IMR-90 (cell line): Measurements from ENCODE around the gene MIEF1. TPM values are rescaled to one million over a fixed set of nuclear protein-coding genes. Genes with fewer than 3 reads are reported as not detected.
A peak's percentile ranks its signal among the peaks of the same experiment; 100 is the strongest.

Experiments
- ATAC-seq: fragments of 200-7000 bp; cut with Tn5 transposase; 2 replicates; pipeline ENCODE4 v1.9.1; 2020; ENCODE audit warnings: low read depth, mild to moderate bottlenecking, moderate library complexity
- BruUV-seq: library from RNA; stranded (reverse); fragments of 400-500 nt; replicated peaks from 2 replicates; lab custom pipeline; 2021; lab: Mats Ljungman, UMichigan
- CTCF ChIA-PET: fragments of 300-600 bp; formaldehyde crosslinking; extraction: SDS; loops from one replicate; lab custom pipeline; 2021; ENCODE audit warnings: antibody characterized with exemption; lab: Yijun Ruan, JAX
- POLR2A ChIA-PET: fragments of 300-600 bp; sonication (Branson Sonifier 250); formaldehyde crosslinking; loops from one replicate; lab custom pipeline; 2022; ENCODE audit warnings: antibody characterized with exemption; ENCODE audit not compliant: unreplicated experiment; lab: Charles Lee
- DNase-seq: peaks from one replicate; pipeline ENCODE4 v3.0.0; 2013
- H2AFZ ChIP-seq: replicated peaks from 2 replicates; pipeline ENCODE3; 2013; ENCODE audit warnings: low read length, mild to moderate bottlenecking; ENCODE audit not compliant: poor library complexity
- H2AK5ac ChIP-seq: 2 replicates; pipeline ENCODE4 v1.6.1; 2013; ENCODE audit warnings: low read depth, low read length, inconsistent platforms
- H2AK9ac ChIP-seq: replicated peaks from 2 replicates; pipeline ENCODE3; 2013; ENCODE audit warnings: mild to moderate bottlenecking, low read depth, low read length, moderate library complexity; ENCODE audit not compliant: poor library complexity
- H2BK120ac ChIP-seq: 2 replicates; pipeline ENCODE4 v1.6.1; 2013; ENCODE audit warnings: low read depth, low read length, inconsistent platforms
- H2BK15ac ChIP-seq: 3 replicates; pipeline ENCODE4 v1.6.1; 2013; ENCODE audit warnings: low read depth, low read length, inconsistent platforms
- H2BK20ac ChIP-seq: 2 replicates; pipeline ENCODE4 v1.6.1; 2013; ENCODE audit warnings: low read depth, mild to moderate bottlenecking, inconsistent platforms, low read length, moderate library complexity
- H2BK5ac ChIP-seq: 2 replicates; pipeline ENCODE4 v1.6.1; 2013; ENCODE audit warnings: mild to moderate bottlenecking, low read depth, low read length, inconsistent platforms; ENCODE audit not compliant: poor library complexity, severe bottlenecking
- H3K14ac ChIP-seq: replicated peaks from 2 replicates; pipeline ENCODE4 v1.6.1; 2013; ENCODE audit warnings: low read depth, low read length, inconsistent platforms
- H3K18ac ChIP-seq: 2 replicates; pipeline ENCODE4 v1.6.1; 2013; ENCODE audit warnings: low read depth, low read length, control low read depth
- H3K23ac ChIP-seq: 2 replicates; pipeline ENCODE4 v1.6.1; 2013; ENCODE audit warnings: low read depth, low read length, inconsistent platforms
- H3K27ac ChIP-seq: 2 replicates; pipeline ENCODE4 v1.5.1; 2013; ENCODE audit warnings: mild to moderate bottlenecking, control low read depth, low read length; ENCODE audit not compliant: insufficient read depth
- H3K27me3 ChIP-seq: 2 replicates; pipeline ENCODE4 v1.6.1; 2013; ENCODE audit warnings: low read length; ENCODE audit not compliant: control insufficient read depth, insufficient read depth
- H3K36me3 ChIP-seq: 2 replicates; pipeline ENCODE4 v1.6.1; 2013; ENCODE audit warnings: low read length, mixed read lengths; ENCODE audit not compliant: control insufficient read depth, insufficient read depth
- H3K4ac ChIP-seq: 2 replicates; pipeline ENCODE4 v1.6.1; 2013; ENCODE audit warnings: low read depth, low read length, inconsistent platforms
- H3K4me1 ChIP-seq: 2 replicates; pipeline ENCODE4 v1.6.1; 2013; ENCODE audit warnings: low read length, mixed read lengths; ENCODE audit not compliant: control insufficient read depth, insufficient read depth
- H3K4me2 ChIP-seq: 2 replicates; pipeline ENCODE4 v1.6.1; 2013; ENCODE audit warnings: low read depth, mild to moderate bottlenecking, control low read depth, low read length, moderate library complexity
- H3K4me3 ChIP-seq: 2 replicates; pipeline ENCODE4 v1.5.1; 2013; ENCODE audit warnings: low read depth, mild to moderate bottlenecking, control low read depth, low read length, moderate library complexity; ENCODE audit not compliant: insufficient read depth
- H3K56ac ChIP-seq: 2 replicates; pipeline ENCODE4 v1.6.1; 2013; ENCODE audit warnings: low read length, inconsistent platforms; ENCODE audit not compliant: insufficient read depth; ENCODE audit errors: extremely low read depth
- H3K79me1 ChIP-seq, 2 experiments: 2 replicates each; pipeline ENCODE4 v1.6.1; 2013; ENCODE audit warnings: low read length in 2 of 2, inconsistent platforms in 1 of 2, low read depth in 1 of 2
- H3K9ac ChIP-seq: 2 replicates; pipeline ENCODE4 v1.6.1; 2013; ENCODE audit warnings: low read depth, low read length, control low read depth
- H3K9me1 ChIP-seq: 2 replicates; pipeline ENCODE4 v1.6.1; 2013; ENCODE audit warnings: low read length, inconsistent platforms; ENCODE audit not compliant: insufficient read depth
- H3K9me3 ChIP-seq: 2 replicates; pipeline ENCODE4 v1.6.1; 2013; ENCODE audit warnings: low read length; ENCODE audit not compliant: control insufficient read depth, insufficient read depth
- H4K20me1 ChIP-seq: 2 replicates; pipeline ENCODE4 v1.6.1; 2013; ENCODE audit warnings: low read length, inconsistent platforms; ENCODE audit not compliant: insufficient read depth
- H4K5ac ChIP-seq: 2 replicates; pipeline ENCODE4 v1.6.1; 2013; ENCODE audit warnings: mild to moderate bottlenecking, low read depth, low read length, control low read depth
- H4K8ac ChIP-seq, 2 experiments: 2 replicates each; pipeline ENCODE4 v1.6.1; 2013; ENCODE audit warnings: low read depth in 2 of 2, low read length in 2 of 2, control low read depth in 1 of 2, inconsistent platforms in 1 of 2
- H4K91ac ChIP-seq: 2 replicates; pipeline ENCODE4 v1.6.1; 2013; ENCODE audit warnings: low read depth, low read length, inconsistent platforms; ENCODE audit not compliant: insufficient read depth
- BHLHE40 ChIP-seq: fragments of 150-350 bp; IDR thresholded peaks from 2 replicates; pipeline ENCODE4 v1.6.1; 2016; ENCODE audit warnings: mild to moderate bottlenecking, low read depth, low read length
- CEBPB ChIP-seq: IDR thresholded peaks from 2 replicates; pipeline ENCODE4 v1.6.1; 2012; ENCODE audit warnings: low read depth, low read length, improper control_type of control experiment
- CTCF ChIP-seq: conservative IDR thresholded peaks from 2 replicates; pipeline ENCODE4 v1.5.1; 2012; ENCODE audit warnings: mild to moderate bottlenecking, low read depth, low read length, improper control_type of control experiment
- ELK1 ChIP-seq: fragments of 150-350 bp; IDR thresholded peaks from 2 replicates; pipeline ENCODE4 v1.6.1; 2016; ENCODE audit warnings: low read depth, mild to moderate bottlenecking, low read length, moderate library complexity, borderline replicate concordance
- FOS ChIP-seq: fragments of 150-350 bp; IDR thresholded peaks from 2 replicates; pipeline ENCODE4 v1.6.1; 2016; ENCODE audit warnings: low read depth, low read length
- MAFK ChIP-seq: IDR thresholded peaks from 2 replicates; pipeline ENCODE4 v1.6.1; 2012; ENCODE audit warnings: low read depth, low read length, improper control_type of control experiment
- MAZ ChIP-seq: IDR thresholded peaks from 2 replicates; pipeline ENCODE4 v1.6.1; 2012; ENCODE audit warnings: low read depth, mild to moderate bottlenecking, low read length, improper control_type of control experiment, moderate library complexity, borderline replicate concordance
- MXI1 ChIP-seq: IDR thresholded peaks from 2 replicates; pipeline ENCODE4 v1.6.1; 2012; ENCODE audit warnings: low read depth, mild to moderate bottlenecking, low read length, moderate library complexity, borderline replicate concordance
- NFE2L2 ChIP-seq: fragments of 150-350 bp; IDR thresholded peaks from 2 replicates; pipeline ENCODE4 v1.6.1; 2016; ENCODE audit warnings: low read depth, mild to moderate bottlenecking, low read length
- POLR2A ChIP-seq: IDR thresholded peaks from 2 replicates; pipeline ENCODE4 v1.6.1; 2012; ENCODE audit warnings: mild to moderate bottlenecking, low read depth, low read length
- RAD21 ChIP-seq: IDR thresholded peaks from 2 replicates; pipeline ENCODE4 v1.6.1; 2012; ENCODE audit warnings: low read length, improper control_type of control experiment
- RCOR1 ChIP-seq: IDR thresholded peaks from 2 replicates; pipeline ENCODE4 v1.6.1; 2012; ENCODE audit warnings: mild to moderate bottlenecking, low read length, improper control_type of control experiment; ENCODE audit not compliant: insufficient replicate concordance
- RFX5 ChIP-seq: IDR thresholded peaks from 2 replicates; pipeline ENCODE4 v1.8.0; 2012; ENCODE audit warnings: low read depth, mild to moderate bottlenecking, low read length, moderate library complexity
- SMC3 ChIP-seq: fragments of 150-350 bp; IDR thresholded peaks from 2 replicates; pipeline ENCODE4 v1.6.1; 2016; ENCODE audit warnings: low read depth, mild to moderate bottlenecking, antibody characterized with exemption, low read length, moderate library complexity
- USF2 ChIP-seq: fragments of 150-350 bp; IDR thresholded peaks from 2 replicates; pipeline ENCODE4 v1.6.1; 2017; ENCODE audit warnings: mild to moderate bottlenecking, antibody characterized with exemption, low read length, low read depth
- WGBS, 2 experiments: methylation state at CpG; one replicate each; pipeline versions ENCODE4 v1.1.5 to v1.1.7; 2013; ENCODE audit warnings: missing lambda C conversion rate in 2 of 2; ENCODE audit not compliant: insufficient read length in 1 of 2; ENCODE audit errors: extremely low coverage in 2 of 2; 5-methylcytosine and 5-hydroxymethylcytosine counted together
- dilution Hi-C: fragments of 300-500 bp; cut with HindIII; formaldehyde crosslinking; loops from one replicate; pipeline ENCODE4 v1.14.3; 2018; ENCODE audit warnings: low sequenced_read_pairs; ENCODE audit not compliant: unreplicated experiment
- in situ Hi-C: fragments of 300-500 bp; cut with MboI; formaldehyde crosslinking; loops from 3 replicates; pipeline ENCODE4 v1.14.3; 2019; ENCODE audit warnings: low sequenced_read_pairs, inconsistent platforms, mixed read lengths
- intact Hi-C: fragments of 100-400 bp; cut with micrococcal nuclease; formaldehyde crosslinking; loops from 2 replicates; pipeline ENCODE4 v1.10.0; 2022
- polyA plus RNA-seq, 3 experiments: library from polyadenylated mRNA; depleted of rRNA; stranded (reverse); fragments of >200 nt; gene quantifications; 2 replicates each; pipeline ENCODE4 v1.2.3, GENCODE V29; 2012; ENCODE audit warnings: low replicate concordance in 1 of 3
- total RNA-seq: library from RNA; depleted of rRNA; stranded (reverse); fragments of >200 nt; gene quantifications from 2 replicates; pipeline ENCODE4 v1.2.3, GENCODE V29; 2012

The MIEF1 gene
- total and polyA plus RNA-seq, 2 of the 4 experiments (the other 2 are of a cell fraction): 9.7 to 16.9 TPM

GRCh38 chr22:39490966-39491680 lies 11.0 kb upstream of the MIEF1 start:
- H3K4ac ChIP-seq: 0 out of 2 replicates have a peak overlapping the region, but pooled peaks have one; percentile 6
- in situ Hi-C loops (no loop called here), dilution Hi-C loops (no loop called here), intact Hi-C loops (loop anchor here (10.0 kb wide), 2 partner anchors 56 to 316 kb away; no protein-coding TSS in a partner anchor)
- no peak overlapping the region for H4K5ac ChIP-seq
- H3K79me1 ChIP-seq: peaks cover 0 to 8% of the 10 kb centered on the region in 2 experiments; a peak in 1 of 4 replicates
- peak overlapping the region; percentile 16 for H2AK9ac ChIP-seq
- H2BK15ac ChIP-seq: no peak overlapping the region
- peak overlapping the region; percentile 44; the same call in 1 of the 2 replicates for H3K23ac ChIP-seq
- no peak for DNase-seq
- H4K20me1 ChIP-seq: peaks cover 12% of the 10 kb centered on the region; the same call in 1 of the 2 replicates
- no peak overlapping the region for H4K8ac ChIP-seq
- CTCF ChIA-PET: interaction anchor here (0.6 kb wide), 1 partner anchor 16 kb away, joined by 3 read pairs; no protein-coding TSS in a partner anchor
- H3K27me3 ChIP-seq: no peaks in the 10 kb centered on the region
- POLR2A ChIA-PET: no interaction called here
- H3K9me3 ChIP-seq: no peaks in the 10 kb centered on the region
- H3K18ac ChIP-seq: no peak overlapping the region
- no peak for ATAC-seq
- H2AFZ ChIP-seq: no peak overlapping the region
- H3K4me1 ChIP-seq: peaks cover 8% of the 10 kb centered on the region
- no peak overlapping the region for H3K27ac ChIP-seq
- no peak overlapping the region for H3K14ac ChIP-seq
- no peak overlapping the region for H2BK5ac ChIP-seq
- H4K91ac ChIP-seq: no peak overlapping the region
- no peak overlapping the region for H3K4me3 ChIP-seq
- H3K9me1 ChIP-seq: peaks cover 22% of the 10 kb centered on the region
- H3K56ac ChIP-seq: no peak overlapping the region
- H3K36me3 ChIP-seq: no peaks in the 10 kb centered on the region
- H3K4me2 ChIP-seq: no peak overlapping the region
- H2BK20ac ChIP-seq: no peak overlapping the region
- no peak overlapping the region for H2AK5ac ChIP-seq
- no CpG with 5 or more reads among the region's 9 CpGs for WGBS, 2 experiments
- BruUV-seq: no TSS peak
- no peak overlapping the region for H3K9ac ChIP-seq
- H2BK120ac ChIP-seq: no peak overlapping the region
- TF ChIP-seq USF2 (no peak), MXI1 (no peak), RCOR1 (no peak), MAZ (no peak), CTCF (no peak), NFE2L2 (no peak), BHLHE40 (no peak), POLR2A (no peak), MAFK (no peak), RAD21 (no peak), SMC3 (no peak), ELK1 (no peak), RFX5 (no peak), FOS (no peak), CEBPB (no peak)
